ENCODE measurements around the gene SAMD14. TPM values are rescaled to one million over a fixed set of nuclear protein-coding genes. Genes with fewer than 3 reads are reported as not detected.

SAMD14 gene
- total RNA-seq, 1 donor from 2014 or later, result 21.5 TPM

DNA sequence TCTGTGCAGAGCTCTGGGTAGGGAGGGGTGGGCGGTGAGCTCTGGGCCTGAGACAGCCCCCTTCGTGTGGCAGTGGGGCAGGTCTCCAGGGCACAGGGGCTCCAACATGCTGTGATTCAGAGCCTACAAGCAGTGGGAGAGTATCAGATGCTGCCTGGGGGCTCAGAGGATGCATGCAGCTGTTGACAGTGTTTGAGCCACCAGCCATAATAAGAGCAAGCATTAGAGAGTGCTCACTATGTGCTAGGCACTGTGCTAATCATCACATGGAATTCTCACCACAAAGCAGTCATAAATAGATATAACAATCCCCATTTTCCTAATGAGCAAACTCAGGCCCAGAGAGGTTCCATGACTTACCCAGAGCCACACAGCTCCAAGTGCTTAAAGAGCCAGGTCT is 26.7 kb downstream of the SAMD14 start:
- H3K9me3 ChIP-seq, result no peaks in the 10 kb centered on the region
- H3K36me3 ChIP-seq, result peaks cover 40% of the 10 kb centered on the region
- no peak overlapping the region for H3K27ac ChIP-seq
- ATAC-seq, result no peak
- DNase-seq, result no peak
- H3K4me3 ChIP-seq, result no peak overlapping the region
- intact Hi-C loops (cut with DNase I), result no loop called here
- no peak for TF ChIP-seq CTCF (IDR thresholded peaks at IDR 0.05)
- peaks cover 15% of the 10 kb centered on the region for H3K4me1 ChIP-seq
- no peaks in the 10 kb centered on the region for H3K27me3 ChIP-seq

DNA sequence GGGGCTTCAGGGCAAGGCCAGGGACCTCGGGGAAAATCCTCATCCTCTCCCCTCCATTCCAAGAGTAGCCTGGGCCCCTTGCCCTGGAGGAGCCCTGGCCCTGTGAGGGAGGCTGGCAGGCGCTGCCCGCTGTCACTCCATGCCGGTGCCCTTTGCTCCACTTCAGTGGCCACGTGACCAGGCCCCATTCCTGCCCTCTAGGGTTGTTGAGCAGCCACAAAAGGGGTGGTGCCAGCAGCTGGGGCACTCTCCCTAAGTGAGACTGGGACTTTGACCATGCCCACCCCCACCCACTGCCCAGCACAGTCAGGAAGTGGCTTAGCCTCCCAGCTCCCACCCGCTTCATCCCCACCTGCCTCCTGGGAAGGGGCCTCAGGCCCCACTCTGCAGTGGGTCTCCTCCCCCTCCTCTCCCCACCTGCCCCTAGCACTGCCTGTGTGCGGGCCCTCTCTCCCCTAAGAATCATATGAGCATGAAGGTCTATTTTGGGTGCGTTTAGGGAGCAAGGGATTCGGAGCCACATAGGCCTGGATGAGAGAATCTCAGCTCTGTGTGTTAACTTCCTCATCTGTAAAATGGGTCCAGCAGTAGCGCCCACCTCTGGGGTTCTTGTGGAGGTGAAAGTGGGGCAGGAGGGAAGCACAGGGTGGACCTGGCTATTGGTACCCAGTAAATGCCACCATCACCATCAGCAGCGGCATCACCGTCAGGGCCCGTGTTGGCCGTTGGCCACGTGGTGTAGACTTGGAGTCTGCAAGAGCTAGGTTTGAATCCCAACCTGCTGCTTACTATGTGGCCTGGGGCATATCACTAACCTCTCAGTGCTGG is 27.6 kb downstream of the SAMD14 start:
- H3K4me3 ChIP-seq, result no peak overlapping the region
- H3K4me1 ChIP-seq, result peaks cover 15% of the 10 kb centered on the region
- intact Hi-C loops (cut with DNase I), result no loop called here
- ATAC-seq (peak; percentile 82), DNase-seq (peak; percentile 91)
- peaks cover 46% of the 10 kb centered on the region for H3K36me3 ChIP-seq
- TF ChIP-seq CTCF (IDR thresholded peaks at IDR 0.05), result no peak
- peak overlapping the region; percentile 11 for H3K27ac ChIP-seq
- no peaks in the 10 kb centered on the region for H3K27me3 ChIP-seq
- no peaks in the 10 kb centered on the region for H3K9me3 ChIP-seq

DNA sequence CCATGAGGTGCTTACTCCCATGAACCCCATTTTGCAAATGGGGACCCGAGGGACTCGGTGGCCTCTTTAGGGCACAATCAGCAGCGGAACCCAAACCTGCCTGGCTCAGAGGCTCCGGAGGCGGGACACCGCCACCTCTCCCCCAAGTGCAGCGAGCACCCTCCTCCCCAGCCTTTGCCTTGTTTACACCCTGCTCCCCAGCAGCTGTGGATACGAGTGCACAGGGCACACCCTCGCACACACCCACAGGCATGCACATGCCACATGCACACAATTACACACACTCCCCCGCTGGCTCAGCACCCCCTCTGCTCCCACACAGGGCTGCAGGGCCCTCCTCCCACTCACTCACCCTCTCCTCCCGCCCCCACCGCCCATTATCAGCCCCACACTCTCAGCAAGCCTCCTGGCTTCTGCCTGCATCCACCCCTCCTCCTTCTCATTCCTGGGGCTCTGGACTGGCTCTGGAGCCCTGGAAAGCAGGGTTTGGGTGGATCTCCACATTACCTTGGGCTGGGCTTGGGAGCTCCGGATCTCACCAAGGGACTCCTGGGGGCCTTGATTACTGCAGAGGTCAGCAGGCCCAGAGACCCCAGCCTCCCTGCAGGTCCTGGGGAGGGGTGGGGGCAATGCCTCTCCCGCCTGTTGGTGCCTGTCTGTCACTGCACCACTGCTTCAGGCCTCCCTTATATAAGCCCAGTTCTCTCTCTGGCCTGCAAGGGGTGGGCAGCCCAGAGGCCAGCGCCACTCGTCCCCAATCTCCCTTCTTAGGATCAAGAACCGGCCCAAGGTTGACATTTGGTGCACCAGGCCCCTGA is 28.4 kb downstream of the SAMD14 start:
- H3K36me3 ChIP-seq, result peaks cover 38% of the 10 kb centered on the region
- H3K4me1 ChIP-seq, result peaks cover 18% of the 10 kb centered on the region
- no peaks in the 10 kb centered on the region for H3K9me3 ChIP-seq
- H3K27ac ChIP-seq, result peak overlapping the region; percentile 11
- DNase-seq, result no peak
- no peak overlapping the region for H3K4me3 ChIP-seq
- ATAC-seq, result peak; percentile 60
- TF ChIP-seq CTCF (IDR thresholded peaks at IDR 0.05), result no peak
- intact Hi-C loops (cut with DNase I), result no loop called here
- H3K27me3 ChIP-seq, result no peaks in the 10 kb centered on the region

GRCh38 chr17:50100921-50101345 is 29.0 kb downstream of the SAMD14 start:
- no peak overlapping the region for H3K27ac ChIP-seq
- peaks cover 24% of the 10 kb centered on the region for H3K4me1 ChIP-seq
- H3K9me3 ChIP-seq, result no peaks in the 10 kb centered on the region
- no peaks in the 10 kb centered on the region for H3K27me3 ChIP-seq
- no peak for TF ChIP-seq CTCF (IDR thresholded peaks at IDR 0.05)
- peaks cover 34% of the 10 kb centered on the region for H3K36me3 ChIP-seq
- no peak for ATAC-seq
- DNase-seq, result no peak
- intact Hi-C loops (cut with DNase I), result no loop called here
- no peak overlapping the region for H3K4me3 ChIP-seq

DNA sequence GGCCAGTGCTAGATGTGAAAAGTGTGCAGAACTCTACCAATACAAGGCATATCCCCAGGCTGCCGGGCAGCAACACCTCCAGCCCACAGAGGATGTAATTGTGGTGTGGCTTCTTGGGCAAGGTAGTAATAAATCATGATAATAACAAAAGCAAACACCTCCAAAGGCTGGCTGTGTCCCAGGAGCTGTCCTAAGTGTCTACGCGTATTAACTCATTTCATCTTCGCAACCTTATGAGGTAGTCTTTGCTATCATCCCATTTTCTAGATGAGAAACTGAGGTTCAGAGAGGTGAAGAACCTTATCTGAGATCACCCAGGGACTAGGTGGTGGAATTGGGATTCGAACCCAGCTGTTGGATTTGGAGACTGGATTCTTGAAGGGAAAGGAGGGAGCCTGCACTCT is 29.5 kb downstream of the SAMD14 start:
- DNase-seq (no peak), ATAC-seq (no peak)
- peaks cover 26% of the 10 kb centered on the region for H3K4me1 ChIP-seq
- peaks cover 32% of the 10 kb centered on the region for H3K36me3 ChIP-seq
- no peak overlapping the region for H3K27ac ChIP-seq
- no peaks in the 10 kb centered on the region for H3K9me3 ChIP-seq
- no peak overlapping the region for H3K4me3 ChIP-seq
- TF ChIP-seq CTCF (IDR thresholded peaks at IDR 0.05), result no peak
- intact Hi-C loops (cut with DNase I), result no loop called here
- H3K27me3 ChIP-seq, result no peaks in the 10 kb centered on the region
